ENCODE results near the gene ETS1.
A peak's percentile ranks its signal among the peaks of the same experiment; 100 is the strongest.

The ETS1 gene

GRCh38 chr11:128522055-128522942 is 65.1 kb downstream of the ETS1 start:
- 1% methylated on average over 93 of the region's 93 CpGs for WGBS
- Histone ChIP-seq H3K9ac (ENCODE audit: low read depth, low read length) (peak overlapping the region; percentile 72), H3K27ac (ENCODE audit: low read depth, low read length) (peak overlapping the region; percentile 23; the same call in 1 of the 2 replicates), H3K4me3 (ENCODE audit: low read length) (peak overlapping the region; percentile 87), H3K9me3 (ENCODE audit: insufficient read depth, low read depth, low read length) (no peaks in the 10 kb centered on the region), H3K4me1 (ENCODE audit: insufficient read depth, low read length) (peaks cover 33% of the 10 kb centered on the region), H3K36me3 (ENCODE audit: insufficient read depth, low read length) (no peaks in the 10 kb centered on the region), H3K27me3 (ENCODE audit: insufficient read depth, low read length) (peaks cover 82% of the 10 kb centered on the region)

DNA sequence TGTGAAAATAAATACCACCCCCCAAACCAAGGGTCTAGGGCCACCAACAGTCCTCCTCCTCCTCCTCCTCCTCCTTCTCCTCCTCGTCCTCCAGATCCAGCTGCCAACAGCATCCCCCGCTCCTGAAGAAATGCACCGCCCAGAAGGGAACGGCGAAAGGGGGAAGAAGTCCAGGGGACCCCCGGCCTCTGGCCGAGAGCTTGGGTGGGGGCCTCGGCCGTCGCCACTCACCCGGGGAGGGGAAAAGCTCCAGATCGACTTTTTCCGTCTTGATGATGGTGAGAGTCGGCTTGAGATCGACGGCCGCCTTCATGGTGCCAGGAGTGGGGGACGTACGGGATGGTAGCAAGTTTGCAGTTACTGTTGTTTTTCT is 65.7 kb downstream of the ETS1 start:
- H3K9me3 ChIP-seq (ENCODE audit: insufficient read depth, low read depth, low read length), result no peaks in the 10 kb centered on the region
- peak overlapping the region; percentile 63 for H3K9ac ChIP-seq (ENCODE audit: low read depth, low read length)
- H3K27ac ChIP-seq (ENCODE audit: low read depth, low read length), result peak overlapping the region; percentile 23; the same call in 1 of the 2 replicates
- peaks cover 36% of the 10 kb centered on the region for H3K4me1 ChIP-seq (ENCODE audit: insufficient read depth, low read length)
- 1% methylated on average over 19 of the region's 19 CpGs for WGBS
- no peaks in the 10 kb centered on the region for H3K36me3 ChIP-seq (ENCODE audit: insufficient read depth, low read length)
- H3K27me3 ChIP-seq (ENCODE audit: insufficient read depth, low read length), result peaks cover 76% of the 10 kb centered on the region
- peak overlapping the region; percentile 87 for H3K4me3 ChIP-seq (ENCODE audit: low read length)

DNA sequence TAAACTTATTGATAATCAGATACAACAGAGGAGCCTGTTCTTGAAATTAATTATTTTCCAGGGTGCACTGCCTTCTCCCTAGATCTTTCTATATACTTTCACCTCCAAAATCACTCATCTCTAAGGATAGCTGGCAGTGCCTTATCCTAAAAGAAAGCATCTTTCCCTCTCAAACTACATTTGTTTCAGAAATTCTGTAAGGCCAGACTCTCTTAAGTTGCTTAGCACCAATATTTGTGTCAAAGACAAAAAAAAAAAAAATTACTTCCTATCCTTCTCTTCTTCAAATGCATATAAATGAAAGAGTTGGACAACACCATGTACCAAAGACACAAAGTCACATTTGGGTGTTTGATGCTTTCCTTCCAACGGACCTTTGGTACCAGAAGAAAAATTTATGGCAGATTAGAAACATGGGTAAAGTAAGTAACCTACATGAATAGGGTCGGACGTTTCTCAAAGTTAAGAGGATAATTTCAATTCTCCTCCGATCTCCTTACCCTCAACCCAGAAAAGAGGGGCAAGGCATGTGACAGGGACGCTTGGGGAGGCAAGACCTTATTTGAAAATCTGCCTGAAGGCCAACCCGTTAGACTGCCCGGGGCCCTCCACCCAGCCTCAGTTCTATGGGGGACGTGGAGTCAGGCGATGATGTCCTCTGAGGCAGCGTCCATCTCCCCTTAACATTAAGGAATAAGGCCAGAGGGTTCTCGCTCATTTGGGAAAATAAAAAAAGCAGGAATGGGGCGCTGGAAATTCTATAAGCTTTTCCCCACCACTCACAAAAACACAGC is 66.3 kb downstream of the ETS1 start:
- Histone ChIP-seq H3K4me3 (ENCODE audit: low read length) (peak overlapping the region; percentile 87), H3K27me3 (ENCODE audit: insufficient read depth, low read length) (peaks cover 70% of the 10 kb centered on the region), H3K9me3 (ENCODE audit: insufficient read depth, low read depth, low read length) (no peaks in the 10 kb centered on the region), H3K9ac (ENCODE audit: low read depth, low read length) (peak overlapping the region; percentile 63; the same call in 1 of the 2 replicates), H3K36me3 (ENCODE audit: insufficient read depth, low read length) (no peaks in the 10 kb centered on the region), H3K4me1 (ENCODE audit: insufficient read depth, low read length) (peaks cover 33% of the 10 kb centered on the region), H3K27ac (ENCODE audit: low read depth, low read length) (no peak overlapping the region)
- WGBS, result 28% methylated on average over 10 of the region's 12 CpGs

GRCh38 chr11:128520206-128520887 is 67.0 kb downstream of the ETS1 start:
- Histone ChIP-seq H3K36me3 (ENCODE audit: insufficient read depth, low read length) (no peaks in the 10 kb centered on the region), H3K4me1 (ENCODE audit: insufficient read depth, low read length) (peaks cover 27% of the 10 kb centered on the region), H3K4me3 (ENCODE audit: low read length) (peak overlapping the region; percentile 87; the same call in 1 of the 2 replicates), H3K27ac (ENCODE audit: low read depth, low read length) (no peak overlapping the region), H3K27me3 (ENCODE audit: insufficient read depth, low read length) (peaks cover 64% of the 10 kb centered on the region), H3K9ac (ENCODE audit: low read depth, low read length) (no peak overlapping the region), H3K9me3 (ENCODE audit: insufficient read depth, low read depth, low read length) (no peaks in the 10 kb centered on the region)
- 87% methylated on average over 5 of the region's 7 CpGs for WGBS

DNA sequence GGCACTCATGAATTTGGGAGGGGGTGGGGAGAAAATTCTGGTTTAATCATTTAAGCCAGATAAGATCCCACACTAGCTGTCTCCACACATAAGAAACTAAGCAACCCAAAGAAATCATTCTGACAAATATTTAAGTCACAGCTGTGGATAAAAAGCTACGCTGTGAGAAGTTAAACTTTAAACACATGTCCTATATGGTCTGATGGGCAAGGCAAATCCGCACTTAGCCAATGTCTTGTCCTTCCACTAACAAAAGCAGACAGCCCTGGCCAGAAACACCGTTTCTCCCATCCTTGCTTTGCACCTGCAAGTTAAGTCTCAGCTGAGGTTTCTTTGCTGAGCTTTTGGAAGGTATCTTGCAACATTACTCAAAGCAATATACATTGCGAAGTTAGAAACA is 68.0 kb downstream of the ETS1 start:
- Histone ChIP-seq H3K9ac (ENCODE audit: low read depth, low read length) (no peak overlapping the region), H3K36me3 (ENCODE audit: insufficient read depth, low read length) (no peaks in the 10 kb centered on the region), H3K27me3 (ENCODE audit: insufficient read depth, low read length) (peaks cover 54% of the 10 kb centered on the region), H3K9me3 (ENCODE audit: insufficient read depth, low read depth, low read length) (no peaks in the 10 kb centered on the region), H3K4me3 (ENCODE audit: low read length) (no peak overlapping the region), H3K27ac (ENCODE audit: low read depth, low read length) (no peak overlapping the region), H3K4me1 (ENCODE audit: insufficient read depth, low read length) (peaks cover 25% of the 10 kb centered on the region)
- WGBS, result 90% methylated on average over 4 of the region's 4 CpGs

DNA sequence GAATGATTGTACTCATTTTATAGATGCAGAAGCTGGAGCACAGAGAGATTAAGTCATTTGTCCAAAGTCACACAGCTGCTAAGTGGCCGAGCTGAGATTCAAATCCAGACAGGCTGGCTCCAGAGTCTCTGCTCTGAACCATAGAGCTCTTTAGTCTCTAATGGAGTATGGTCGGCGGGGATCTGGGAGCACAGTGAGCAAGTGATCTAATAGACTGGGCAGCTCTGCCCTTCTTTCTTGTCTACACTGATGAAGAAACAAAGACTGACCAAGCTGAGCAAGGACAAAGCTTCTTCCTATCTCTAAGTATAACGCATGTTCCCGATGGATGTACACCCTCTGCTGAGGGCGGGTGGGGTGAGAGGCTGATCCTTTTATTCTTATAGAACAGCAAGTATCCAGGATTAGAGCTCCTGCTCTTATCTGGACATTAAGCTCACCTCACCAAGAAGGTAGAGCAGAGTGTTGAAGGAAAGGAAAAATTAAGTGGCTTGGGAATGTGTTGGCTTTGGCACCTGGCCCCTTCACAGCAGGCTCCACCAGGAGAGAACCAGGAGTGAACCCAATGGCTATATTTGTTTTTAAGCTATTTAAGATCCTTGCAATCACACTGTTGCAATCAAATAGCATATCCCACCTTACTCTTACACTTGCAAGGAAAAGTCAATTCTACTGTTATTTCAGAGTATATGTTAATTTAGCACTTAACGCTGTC is 68.7 kb downstream of the ETS1 start:
- H3K27ac ChIP-seq (ENCODE audit: low read depth, low read length), result no peak overlapping the region
- peaks cover 22% of the 10 kb centered on the region for H3K4me1 ChIP-seq (ENCODE audit: insufficient read depth, low read length)
- H3K4me3 ChIP-seq (ENCODE audit: low read length), result no peak overlapping the region
- no peaks in the 10 kb centered on the region for H3K9me3 ChIP-seq (ENCODE audit: insufficient read depth, low read depth, low read length)
- no peak overlapping the region for H3K9ac ChIP-seq (ENCODE audit: low read depth, low read length)
- H3K27me3 ChIP-seq (ENCODE audit: insufficient read depth, low read length), result peaks cover 47% of the 10 kb centered on the region
- no peaks in the 10 kb centered on the region for H3K36me3 ChIP-seq (ENCODE audit: insufficient read depth, low read length)
- 92% methylated on average over 7 of the region's 7 CpGs for WGBS

- 89% methylated on average over 5 of the region's 5 CpGs for WGBS
- Histone ChIP-seq H3K27me3 (ENCODE audit: insufficient read depth, low read length) (peaks cover 37% of the 10 kb centered on the region), H3K4me1 (ENCODE audit: insufficient read depth, low read length) (peaks cover 17% of the 10 kb centered on the region; the same call in 1 of the 2 replicates)
Measured at GRCh38 chr11:128517451-128518230, 69.7 kb downstream of the ETS1 start.

GRCh38 chr11:128516886-128517285 is 70.5 kb downstream of the ETS1 start:
- no peaks in the 10 kb centered on the region for H3K36me3 ChIP-seq (ENCODE audit: insufficient read depth, low read length)
- H3K9ac ChIP-seq (ENCODE audit: low read depth, low read length), result no peak overlapping the region
- peaks cover 17% of the 10 kb centered on the region; the same call in 1 of the 2 replicates for H3K4me1 ChIP-seq (ENCODE audit: insufficient read depth, low read length)
- peaks cover 33% of the 10 kb centered on the region for H3K27me3 ChIP-seq (ENCODE audit: insufficient read depth, low read length)
- no peak overlapping the region for H3K27ac ChIP-seq (ENCODE audit: low read depth, low read length)
- no peaks in the 10 kb centered on the region for H3K9me3 ChIP-seq (ENCODE audit: insufficient read depth, low read depth, low read length)
- WGBS, result 95% methylated on average over 4 of the region's 4 CpGs
- no peak overlapping the region for H3K4me3 ChIP-seq (ENCODE audit: low read length)

More at GRCh38 chr11:128517451-128518230, 69.7 kb downstream of the ETS1 start:
- Histone ChIP-seq H3K9ac (ENCODE audit: low read depth, low read length) (no peak overlapping the region), H3K36me3 (ENCODE audit: insufficient read depth, low read length) (no peaks in the 10 kb centered on the region), H3K4me3 (ENCODE audit: low read length) (no peak overlapping the region), H3K9me3 (ENCODE audit: insufficient read depth, low read depth, low read length) (no peaks in the 10 kb centered on the region), H3K27ac (ENCODE audit: low read depth, low read length) (no peak overlapping the region)

DNA sequence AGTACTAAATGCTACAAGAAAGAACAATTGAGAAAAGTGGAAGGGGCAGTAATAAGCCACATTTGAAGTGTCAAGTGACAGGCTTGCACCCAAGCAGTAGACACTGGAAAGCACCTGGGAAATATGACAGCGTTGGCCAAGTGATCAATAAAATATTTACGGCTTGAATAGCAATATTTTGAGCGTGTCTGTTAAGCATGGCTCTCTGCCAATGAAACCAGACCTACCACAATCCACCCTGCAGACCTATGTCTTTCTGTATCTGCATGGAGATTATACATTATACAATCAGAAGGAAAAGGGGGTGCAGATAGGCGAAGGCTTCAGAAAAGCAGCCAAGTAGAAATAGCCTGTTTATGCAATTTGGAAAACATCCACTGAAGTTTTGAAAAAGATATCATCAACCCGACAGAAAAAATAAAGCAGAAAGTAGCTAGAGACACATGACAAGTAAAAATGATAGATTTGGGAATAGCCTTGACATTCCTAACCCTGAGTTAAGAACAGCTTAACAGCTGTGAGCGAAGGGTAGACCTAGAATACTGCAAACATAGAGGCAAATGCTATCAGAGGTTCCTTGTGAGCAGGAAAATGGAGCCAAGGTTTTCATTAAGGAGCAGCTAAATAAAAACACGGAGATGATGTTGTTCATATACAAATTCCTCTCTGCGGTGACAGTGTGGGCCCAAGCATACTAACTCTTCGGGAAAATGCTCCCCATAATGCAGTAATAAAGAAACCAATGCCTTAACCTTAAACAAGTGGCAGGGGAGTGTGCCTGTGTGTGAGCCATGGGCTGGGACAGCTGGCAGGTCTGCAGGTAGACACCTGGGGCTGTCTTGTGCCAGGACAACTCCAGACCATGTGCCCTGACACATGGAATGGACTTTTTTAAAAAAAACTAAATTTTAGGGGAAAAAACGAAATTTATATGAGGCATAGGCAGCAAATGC is 71.3 kb downstream of the ETS1 start:
- Histone ChIP-seq H3K9me3 (ENCODE audit: insufficient read depth, low read depth, low read length) (no peaks in the 10 kb centered on the region), H3K4me3 (ENCODE audit: low read length) (no peak overlapping the region), H3K27me3 (ENCODE audit: insufficient read depth, low read length) (peaks cover 25% of the 10 kb centered on the region), H3K4me1 (ENCODE audit: insufficient read depth, low read length) (peaks cover 12% of the 10 kb centered on the region; the same call in 1 of the 2 replicates), H3K36me3 (ENCODE audit: insufficient read depth, low read length) (no peaks in the 10 kb centered on the region), H3K9ac (ENCODE audit: low read depth, low read length) (no peak overlapping the region), H3K27ac (ENCODE audit: low read depth, low read length) (no peak overlapping the region)
- WGBS, result 95% methylated on average over 10 of the region's 10 CpGs
